ENCODE data around the gene SDK1. TPM values are rescaled to one million over a fixed set of nuclear protein-coding genes. Genes with fewer than 3 reads are reported as not detected.

The SDK1 gene
- total RNA-seq, 3 donors from 2014 or later (not counting 1 experiment from before 2014, with no cell fraction given) = 0.05 to 0.11 TPM; not detected in 1

GRCh38 chr7:3995187-3995586, 694.1 kb downstream of the SDK1 start:
- no peak overlapping the region for H3K27ac ChIP-seq (ENCODE audit: low read length)
- no peaks in the 10 kb centered on the region for H3K9me3 ChIP-seq (ENCODE audit: control insufficient read depth, insufficient read depth, low read length)
- H3K4me3 ChIP-seq (ENCODE audit: low read length) = no peak overlapping the region
- peaks cover 8 to 9% of the 10 kb centered on the region in 2 donors for H3K27me3 Mint-ChIP-seq (ENCODE audit: low read depth in 2 of 2)
- H3K4me1 Mint-ChIP-seq = no peaks in the 10 kb centered on the region
- no peak for ATAC-seq
- DNase-seq = no peak
- WGBS (ENCODE audit: insufficient coverage) = 63% methylated on average over 7 of the region's 7 CpGs
- no peaks in the 10 kb centered on the region for H3K36me3 Mint-ChIP-seq
- intact Hi-C loops (cut with micrococcal nuclease) = no loop called here
- H3K4me1 ChIP-seq (ENCODE audit: control insufficient read depth, insufficient read depth, low read length) = no peaks in the 10 kb centered on the region
- H3K27me3 ChIP-seq (ENCODE audit: control insufficient read depth, insufficient read depth, low read length) = no peaks in the 10 kb centered on the region
- H3K9me3 Mint-ChIP-seq = no peaks in the 10 kb centered on the region
- no peak overlapping the region for H3K27ac Mint-ChIP-seq
- no peak overlapping the region for H3K4me3 Mint-ChIP-seq
- no peak for TF ChIP-seq CTCF (IDR thresholded peaks at IDR 0.05)
- no peaks in the 10 kb centered on the region for H3K36me3 ChIP-seq (ENCODE audit: control insufficient read depth, insufficient read depth, low read length)

GRCh38 chr7:3998060-3998459, 697.0 kb downstream of the SDK1 start:
- TF ChIP-seq CTCF (IDR thresholded peaks at IDR 0.05) = no peak
- WGBS (ENCODE audit: insufficient coverage) = 86% methylated on average over 11 of the region's 11 CpGs
- H3K27ac Mint-ChIP-seq = no peak overlapping the region

GRCh38 chr7:4000139-4000538, 699.1 kb downstream of the SDK1 start:
- Histone ChIP-seq H3K4me3 (ENCODE audit: low read length) (no peak overlapping the region), H3K4me1 (ENCODE audit: control insufficient read depth, insufficient read depth, low read length) (no peaks in the 10 kb centered on the region), H3K27ac (ENCODE audit: low read length) (no peak overlapping the region), H3K9me3 (ENCODE audit: control insufficient read depth, insufficient read depth, low read length) (no peaks in the 10 kb centered on the region), H3K36me3 (ENCODE audit: control insufficient read depth, insufficient read depth, low read length) (no peaks in the 10 kb centered on the region), H3K27me3 (ENCODE audit: control insufficient read depth, insufficient read depth, low read length) (no peaks in the 10 kb centered on the region)
- H3K4me3 Mint-ChIP-seq = no peak overlapping the region
- no peak for DNase-seq
- no peak overlapping the region for H3K27ac Mint-ChIP-seq
- no peaks in the 10 kb centered on the region for H3K36me3 Mint-ChIP-seq
- WGBS (ENCODE audit: insufficient coverage) = 79% methylated on average over 8 of the region's 8 CpGs
- no peaks in the 10 kb centered on the region for H3K9me3 Mint-ChIP-seq
- peaks cover 3 to 18% of the 10 kb centered on the region in 2 donors for H3K27me3 Mint-ChIP-seq (ENCODE audit: low read depth in 2 of 2)
- TF ChIP-seq CTCF (IDR thresholded peaks at IDR 0.05) = no peak
- intact Hi-C loops (cut with micrococcal nuclease) = no loop called here
- ATAC-seq = no peak
- H3K4me1 Mint-ChIP-seq = no peaks in the 10 kb centered on the region

More at GRCh38 chr7:3998060-3998459, 697.0 kb downstream of the SDK1 start:
- H3K36me3 ChIP-seq (ENCODE audit: control insufficient read depth, insufficient read depth, low read length) = no peaks in the 10 kb centered on the region
- H3K9me3 ChIP-seq (ENCODE audit: control insufficient read depth, insufficient read depth, low read length) = no peaks in the 10 kb centered on the region
- no peaks in the 10 kb centered on the region for H3K36me3 Mint-ChIP-seq
- H3K9me3 Mint-ChIP-seq = no peaks in the 10 kb centered on the region
- H3K4me3 ChIP-seq (ENCODE audit: low read length) = no peak overlapping the region
- DNase-seq (no peak), ATAC-seq (no peak)
- intact Hi-C loops (cut with micrococcal nuclease) = no loop called here
- H3K4me3 Mint-ChIP-seq = no peak overlapping the region
- H3K4me1 Mint-ChIP-seq = no peaks in the 10 kb centered on the region
- no peaks in the 10 kb centered on the region for H3K4me1 ChIP-seq (ENCODE audit: control insufficient read depth, insufficient read depth, low read length)
- H3K27me3 Mint-ChIP-seq (ENCODE audit: low read depth in 2 of 2) = peaks cover 8 to 12% of the 10 kb centered on the region in 2 donors
- H3K27me3 ChIP-seq (ENCODE audit: control insufficient read depth, insufficient read depth, low read length) = no peaks in the 10 kb centered on the region
- H3K27ac ChIP-seq (ENCODE audit: low read length) = no peak overlapping the region

- Mint-ChIP-seq H3K27me3 (ENCODE audit: low read depth in 2 of 2) (peaks cover 0 to 18% of the 10 kb centered on the region in 2 donors), H3K4me3 (no peak overlapping the region), H3K36me3 (no peaks in the 10 kb centered on the region), H3K27ac (no peak overlapping the region), H3K4me1 (no peaks in the 10 kb centered on the region), H3K9me3 (no peaks in the 10 kb centered on the region)
- H3K4me3 ChIP-seq (ENCODE audit: low read length) = no peak overlapping the region
- DNase-seq (no peak), ATAC-seq (no peak)
- H3K36me3 ChIP-seq (ENCODE audit: control insufficient read depth, insufficient read depth, low read length) = no peaks in the 10 kb centered on the region
- no peaks in the 10 kb centered on the region for H3K4me1 ChIP-seq (ENCODE audit: control insufficient read depth, insufficient read depth, low read length)
- H3K27ac ChIP-seq (ENCODE audit: low read length) = no peak overlapping the region
- intact Hi-C loops (cut with micrococcal nuclease) = no loop called here
- no peaks in the 10 kb centered on the region for H3K27me3 ChIP-seq (ENCODE audit: control insufficient read depth, insufficient read depth, low read length)
- WGBS (ENCODE audit: insufficient coverage) = 60% methylated on average over 8 of the region's 8 CpGs
- H3K9me3 ChIP-seq (ENCODE audit: control insufficient read depth, insufficient read depth, low read length) = no peaks in the 10 kb centered on the region
- no peak for TF ChIP-seq CTCF (IDR thresholded peaks at IDR 0.05)
Observed at GRCh38 chr7:4000934-4001333, 699.9 kb downstream of the SDK1 start.
